HEK293 (cell line): ENCODE results near the gene S100A11.
A peak's percentile ranks its signal among the peaks of the same experiment; 100 is the strongest.

Experiments used
- EGR2 ChIP-seq: fragments of 450-650 bp; formaldehyde crosslinking; IDR thresholded peaks from 2 replicates; pipeline ENCODE4 v1.5.1; 2016; ENCODE audit warnings: low read depth, missing biosample characterization, missing genetic modification characterization
- PRDM1 ChIP-seq: fragments of 450-650 bp; formaldehyde crosslinking; IDR thresholded peaks from 2 replicates; pipeline ENCODE4; 2016; ENCODE audit warnings: missing biosample characterization, missing genetic modification characterization
- PRDM4 ChIP-seq: fragments of 450-650 bp; formaldehyde crosslinking; IDR thresholded peaks from 2 replicates; pipeline ENCODE4 v1.5.1; 2017; ENCODE audit warnings: missing biosample characterization, missing genetic modification characterization
- ZBTB10 ChIP-seq: fragments of 450-650 bp; formaldehyde crosslinking; IDR thresholded peaks from 2 replicates; pipeline ENCODE4 v1.5.1; 2016; ENCODE audit warnings: missing biosample characterization, missing genetic modification characterization
- ZFP37 ChIP-seq: fragments of 450-650 bp; formaldehyde crosslinking; IDR thresholded peaks from 2 replicates; pipeline ENCODE4 v1.5.1; 2016; ENCODE audit warnings: missing biosample characterization, missing genetic modification characterization
- ZNF10 ChIP-seq: fragments of 450-650 bp; formaldehyde crosslinking; IDR thresholded peaks from 2 replicates; pipeline ENCODE4 v1.5.1; 2017; ENCODE audit warnings: missing biosample characterization, missing genetic modification characterization
- ZNF2 ChIP-seq: fragments of 450-650 bp; formaldehyde crosslinking; IDR thresholded peaks from 2 replicates; pipeline ENCODE4 v1.5.1; 2016; ENCODE audit warnings: missing biosample characterization, missing genetic modification characterization
- ZNF214 ChIP-seq: fragments of 450-650 bp; formaldehyde crosslinking; IDR thresholded peaks from 2 replicates; pipeline ENCODE4 v1.5.1; 2017; ENCODE audit warnings: missing biosample characterization, mild to moderate bottlenecking, missing genetic modification characterization, borderline replicate concordance
- ZNF248 ChIP-seq: fragments of 450-650 bp; formaldehyde crosslinking; IDR thresholded peaks from 2 replicates; pipeline ENCODE4 v1.5.1; 2017; ENCODE audit warnings: missing biosample characterization, missing genetic modification characterization
- ZNF324 ChIP-seq: fragments of 450-650 bp; formaldehyde crosslinking; IDR thresholded peaks from 2 replicates; pipeline ENCODE4 v1.5.1; 2016; ENCODE audit warnings: missing biosample characterization, missing genetic modification characterization
- ZNF335 ChIP-seq: fragments of 450-650 bp; formaldehyde crosslinking; conservative IDR thresholded peaks from 2 replicates; pipeline ENCODE4 v1.5.1; 2016; ENCODE audit warnings: missing biosample characterization, missing genetic modification characterization
- ZNF366 ChIP-seq: fragments of 450-650 bp; formaldehyde crosslinking; conservative IDR thresholded peaks from 2 replicates; pipeline ENCODE4 v1.5.1; 2016; ENCODE audit warnings: missing biosample characterization, missing genetic modification characterization
- ZNF426 ChIP-seq: fragments of 450-650 bp; formaldehyde crosslinking; IDR thresholded peaks from 2 replicates; pipeline ENCODE4 v1.5.1; 2017; ENCODE audit warnings: missing biosample characterization, missing genetic modification characterization, mild to moderate bottlenecking, inconsistent platforms, moderate library complexity
- ZNF510 ChIP-seq: fragments of 450-650 bp; formaldehyde crosslinking; IDR thresholded peaks from 2 replicates; pipeline ENCODE4 v1.5.1; 2018; ENCODE audit warnings: mild to moderate bottlenecking, missing genetic modification characterization, missing biosample characterization; ENCODE audit not compliant: insufficient replicate concordance
- ZNF548 ChIP-seq: fragments of 450-650 bp; formaldehyde crosslinking; IDR thresholded peaks from 2 replicates; pipeline ENCODE4 v1.5.1; 2016; ENCODE audit warnings: missing biosample characterization, missing genetic modification characterization
- ZNF629 ChIP-seq: fragments of 450-650 bp; formaldehyde crosslinking; IDR thresholded peaks from 2 replicates; pipeline ENCODE4 v1.5.1; 2017; ENCODE audit warnings: missing biosample characterization, missing genetic modification characterization
- TF ChIP-seq, protein P1 (sequence below): fragments of 450-650 bp; formaldehyde crosslinking; IDR thresholded peaks from 2 replicates; pipeline ENCODE4 v1.5.1; 2016; ENCODE audit warnings: missing biosample characterization, missing genetic modification characterization, borderline replicate concordance
- TF ChIP-seq, protein P2 (sequence below): fragments of 450-650 bp; formaldehyde crosslinking; IDR thresholded peaks from 2 replicates; pipeline ENCODE4 v1.5.1; 2016; ENCODE audit warnings: missing biosample characterization, missing genetic modification characterization
- TF ChIP-seq, protein P3 (sequence below): fragments of 450-650 bp; formaldehyde crosslinking; IDR thresholded peaks from 2 replicates; pipeline ENCODE4 v1.5.1; 2017; ENCODE audit warnings: missing biosample characterization, missing genetic modification characterization
- TF ChIP-seq, protein P4 (sequence below): fragments of 450-650 bp; formaldehyde crosslinking; IDR thresholded peaks from 2 replicates; pipeline ENCODE4 v1.5.1; 2016; ENCODE audit warnings: missing biosample characterization, missing genetic modification characterization

S100A11 gene

DNA sequence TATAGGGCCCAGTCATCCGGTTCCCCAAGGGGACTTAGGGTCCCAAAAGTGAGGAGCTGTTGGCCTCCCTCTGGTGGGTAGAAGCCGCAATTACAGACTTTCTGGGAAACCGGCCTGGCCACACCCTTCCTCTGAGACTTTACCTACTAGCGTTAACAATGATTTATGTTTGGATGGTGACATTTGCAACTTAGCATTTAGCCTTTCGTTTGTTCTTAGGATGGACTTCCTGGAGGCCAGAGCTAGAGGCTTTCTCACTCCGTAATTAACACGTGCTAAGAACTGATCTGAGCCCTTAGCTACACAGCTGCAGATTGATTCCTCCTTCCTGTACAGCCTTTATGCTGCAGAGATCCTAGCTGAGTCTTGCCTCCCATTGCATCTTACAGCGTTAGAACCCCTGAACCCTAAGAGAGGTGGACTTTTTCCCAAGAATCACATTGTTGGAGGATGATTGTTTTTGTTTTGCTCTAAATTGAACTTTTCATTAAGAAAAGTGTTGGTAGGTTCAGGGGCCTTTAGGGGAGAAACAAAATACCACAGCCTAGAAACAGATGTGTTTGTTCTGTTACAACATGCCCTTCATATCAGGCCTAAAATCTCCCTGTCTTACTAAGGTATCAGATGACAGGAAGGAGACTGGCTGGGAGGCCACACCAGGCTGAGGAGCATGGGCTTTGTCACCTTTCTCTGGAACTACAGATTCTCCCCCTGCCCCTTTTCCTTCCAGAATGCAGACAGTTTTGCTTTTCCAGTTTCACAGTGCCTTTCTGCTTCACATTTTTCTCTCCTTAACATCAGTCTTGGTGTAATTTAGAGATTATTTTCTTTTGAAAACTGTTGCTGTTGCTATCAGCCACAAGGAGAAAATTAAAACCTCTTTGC, 1.9 kb downstream of the S100A11 start (continued):
- TF ChIP-seq, protein P1, sequence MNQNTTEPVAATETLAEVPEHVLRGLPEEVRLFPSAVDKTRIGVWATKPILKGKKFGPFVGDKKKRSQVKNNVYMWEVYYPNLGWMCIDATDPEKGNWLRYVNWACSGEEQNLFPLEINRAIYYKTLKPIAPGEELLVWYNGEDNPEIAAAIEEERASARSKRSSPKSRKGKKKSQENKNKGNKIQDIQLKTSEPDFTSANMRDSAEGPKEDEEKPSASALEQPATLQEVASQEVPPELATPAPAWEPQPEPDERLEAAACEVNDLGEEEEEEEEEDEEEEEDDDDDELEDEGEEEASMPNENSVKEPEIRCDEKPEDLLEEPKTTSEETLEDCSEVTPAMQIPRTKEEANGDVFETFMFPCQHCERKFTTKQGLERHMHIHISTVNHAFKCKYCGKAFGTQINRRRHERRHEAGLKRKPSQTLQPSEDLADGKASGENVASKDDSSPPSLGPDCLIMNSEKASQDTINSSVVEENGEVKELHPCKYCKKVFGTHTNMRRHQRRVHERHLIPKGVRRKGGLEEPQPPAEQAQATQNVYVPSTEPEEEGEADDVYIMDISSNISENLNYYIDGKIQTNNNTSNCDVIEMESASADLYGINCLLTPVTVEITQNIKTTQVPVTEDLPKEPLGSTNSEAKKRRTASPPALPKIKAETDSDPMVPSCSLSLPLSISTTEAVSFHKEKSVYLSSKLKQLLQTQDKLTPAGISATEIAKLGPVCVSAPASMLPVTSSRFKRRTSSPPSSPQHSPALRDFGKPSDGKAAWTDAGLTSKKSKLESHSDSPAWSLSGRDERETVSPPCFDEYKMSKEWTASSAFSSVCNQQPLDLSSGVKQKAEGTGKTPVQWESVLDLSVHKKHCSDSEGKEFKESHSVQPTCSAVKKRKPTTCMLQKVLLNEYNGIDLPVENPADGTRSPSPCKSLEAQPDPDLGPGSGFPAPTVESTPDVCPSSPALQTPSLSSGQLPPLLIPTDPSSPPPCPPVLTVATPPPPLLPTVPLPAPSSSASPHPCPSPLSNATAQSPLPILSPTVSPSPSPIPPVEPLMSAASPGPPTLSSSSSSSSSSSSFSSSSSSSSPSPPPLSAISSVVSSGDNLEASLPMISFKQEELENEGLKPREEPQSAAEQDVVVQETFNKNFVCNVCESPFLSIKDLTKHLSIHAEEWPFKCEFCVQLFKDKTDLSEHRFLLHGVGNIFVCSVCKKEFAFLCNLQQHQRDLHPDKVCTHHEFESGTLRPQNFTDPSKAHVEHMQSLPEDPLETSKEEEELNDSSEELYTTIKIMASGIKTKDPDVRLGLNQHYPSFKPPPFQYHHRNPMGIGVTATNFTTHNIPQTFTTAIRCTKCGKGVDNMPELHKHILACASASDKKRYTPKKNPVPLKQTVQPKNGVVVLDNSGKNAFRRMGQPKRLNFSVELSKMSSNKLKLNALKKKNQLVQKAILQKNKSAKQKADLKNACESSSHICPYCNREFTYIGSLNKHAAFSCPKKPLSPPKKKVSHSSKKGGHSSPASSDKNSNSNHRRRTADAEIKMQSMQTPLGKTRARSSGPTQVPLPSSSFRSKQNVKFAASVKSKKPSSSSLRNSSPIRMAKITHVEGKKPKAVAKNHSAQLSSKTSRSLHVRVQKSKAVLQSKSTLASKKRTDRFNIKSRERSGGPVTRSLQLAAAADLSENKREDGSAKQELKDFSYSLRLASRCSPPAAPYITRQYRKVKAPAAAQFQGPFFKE (tag by site-specific recombination): no peak
- TF ChIP-seq ZNF366: peak; percentile 84
- TF ChIP-seq, protein P2, sequence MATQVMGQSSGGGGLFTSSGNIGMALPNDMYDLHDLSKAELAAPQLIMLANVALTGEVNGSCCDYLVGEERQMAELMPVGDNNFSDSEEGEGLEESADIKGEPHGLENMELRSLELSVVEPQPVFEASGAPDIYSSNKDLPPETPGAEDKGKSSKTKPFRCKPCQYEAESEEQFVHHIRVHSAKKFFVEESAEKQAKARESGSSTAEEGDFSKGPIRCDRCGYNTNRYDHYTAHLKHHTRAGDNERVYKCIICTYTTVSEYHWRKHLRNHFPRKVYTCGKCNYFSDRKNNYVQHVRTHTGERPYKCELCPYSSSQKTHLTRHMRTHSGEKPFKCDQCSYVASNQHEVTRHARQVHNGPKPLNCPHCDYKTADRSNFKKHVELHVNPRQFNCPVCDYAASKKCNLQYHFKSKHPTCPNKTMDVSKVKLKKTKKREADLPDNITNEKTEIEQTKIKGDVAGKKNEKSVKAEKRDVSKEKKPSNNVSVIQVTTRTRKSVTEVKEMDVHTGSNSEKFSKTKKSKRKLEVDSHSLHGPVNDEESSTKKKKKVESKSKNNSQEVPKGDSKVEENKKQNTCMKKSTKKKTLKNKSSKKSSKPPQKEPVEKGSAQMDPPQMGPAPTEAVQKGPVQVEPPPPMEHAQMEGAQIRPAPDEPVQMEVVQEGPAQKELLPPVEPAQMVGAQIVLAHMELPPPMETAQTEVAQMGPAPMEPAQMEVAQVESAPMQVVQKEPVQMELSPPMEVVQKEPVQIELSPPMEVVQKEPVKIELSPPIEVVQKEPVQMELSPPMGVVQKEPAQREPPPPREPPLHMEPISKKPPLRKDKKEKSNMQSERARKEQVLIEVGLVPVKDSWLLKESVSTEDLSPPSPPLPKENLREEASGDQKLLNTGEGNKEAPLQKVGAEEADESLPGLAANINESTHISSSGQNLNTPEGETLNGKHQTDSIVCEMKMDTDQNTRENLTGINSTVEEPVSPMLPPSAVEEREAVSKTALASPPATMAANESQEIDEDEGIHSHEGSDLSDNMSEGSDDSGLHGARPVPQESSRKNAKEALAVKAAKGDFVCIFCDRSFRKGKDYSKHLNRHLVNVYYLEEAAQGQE (tag by site-specific recombination): no peak
- peak; percentile 58; the same call in 1 of the 2 replicates for TF ChIP-seq ZFP37
- TF ChIP-seq ZNF324 (tag by site-specific recombination): 0 out of 2 replicates have a peak, but pooled peaks have one; percentile 15
- TF ChIP-seq ZNF426: no peak
- no peak for TF ChIP-seq ZNF548 (tag by site-specific recombination)
- peak; percentile 81 for TF ChIP-seq PRDM4
- TF ChIP-seq EGR2 (tag by site-specific recombination): no peak
- TF ChIP-seq ZNF10 (tag by site-specific recombination): no peak
- peak; percentile 71 for TF ChIP-seq ZNF335 (tag by site-specific recombination)
- TF ChIP-seq, protein P3, sequence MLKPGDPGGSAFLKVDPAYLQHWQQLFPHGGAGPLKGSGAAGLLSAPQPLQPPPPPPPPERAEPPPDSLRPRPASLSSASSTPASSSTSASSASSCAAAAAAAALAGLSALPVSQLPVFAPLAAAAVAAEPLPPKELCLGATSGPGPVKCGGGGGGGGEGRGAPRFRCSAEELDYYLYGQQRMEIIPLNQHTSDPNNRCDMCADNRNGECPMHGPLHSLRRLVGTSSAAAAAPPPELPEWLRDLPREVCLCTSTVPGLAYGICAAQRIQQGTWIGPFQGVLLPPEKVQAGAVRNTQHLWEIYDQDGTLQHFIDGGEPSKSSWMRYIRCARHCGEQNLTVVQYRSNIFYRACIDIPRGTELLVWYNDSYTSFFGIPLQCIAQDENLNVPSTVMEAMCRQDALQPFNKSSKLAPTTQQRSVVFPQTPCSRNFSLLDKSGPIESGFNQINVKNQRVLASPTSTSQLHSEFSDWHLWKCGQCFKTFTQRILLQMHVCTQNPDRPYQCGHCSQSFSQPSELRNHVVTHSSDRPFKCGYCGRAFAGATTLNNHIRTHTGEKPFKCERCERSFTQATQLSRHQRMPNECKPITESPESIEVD (tag by site-specific recombination): peak; percentile 78
- no peak for TF ChIP-seq ZNF214 (tag by site-specific recombination)
- no peak for TF ChIP-seq ZNF248 (tag by site-specific recombination)
- TF ChIP-seq PRDM1 (tag by site-specific recombination): peak; percentile 90
- TF ChIP-seq, protein P4, sequence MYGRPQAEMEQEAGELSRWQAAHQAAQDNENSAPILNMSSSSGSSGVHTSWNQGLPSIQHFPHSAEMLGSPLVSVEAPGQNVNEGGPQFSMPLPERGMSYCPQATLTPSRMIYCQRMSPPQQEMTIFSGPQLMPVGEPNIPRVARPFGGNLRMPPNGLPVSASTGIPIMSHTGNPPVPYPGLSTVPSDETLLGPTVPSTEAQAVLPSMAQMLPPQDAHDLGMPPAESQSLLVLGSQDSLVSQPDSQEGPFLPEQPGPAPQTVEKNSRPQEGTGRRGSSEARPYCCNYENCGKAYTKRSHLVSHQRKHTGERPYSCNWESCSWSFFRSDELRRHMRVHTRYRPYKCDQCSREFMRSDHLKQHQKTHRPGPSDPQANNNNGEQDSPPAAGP (tag by site-specific recombination): peak; percentile 26; the same call in 1 of the 2 replicates
- no peak for TF ChIP-seq ZNF510 (tag by site-specific recombination)
- TF ChIP-seq ZNF629 (tag by site-specific recombination): peak; percentile 55
- peak; percentile 57; the same call in 1 of the 2 replicates for TF ChIP-seq ZBTB10 (tag by site-specific recombination)
- peak; percentile 52; the same call in 1 of the 2 replicates for TF ChIP-seq ZNF2 (tag by site-specific recombination)
